ENCODE results near the gene GTF2F1. TPM values are rescaled to one million over a fixed set of nuclear protein-coding genes. Genes with fewer than 3 reads are reported as not detected.
A peak's percentile ranks its signal among the peaks of the same experiment; 100 is the strongest.

The GTF2F1 gene
- total RNA-seq, 2 donors from 2014 or later, result 58.2 to 73.6 TPM

DNA sequence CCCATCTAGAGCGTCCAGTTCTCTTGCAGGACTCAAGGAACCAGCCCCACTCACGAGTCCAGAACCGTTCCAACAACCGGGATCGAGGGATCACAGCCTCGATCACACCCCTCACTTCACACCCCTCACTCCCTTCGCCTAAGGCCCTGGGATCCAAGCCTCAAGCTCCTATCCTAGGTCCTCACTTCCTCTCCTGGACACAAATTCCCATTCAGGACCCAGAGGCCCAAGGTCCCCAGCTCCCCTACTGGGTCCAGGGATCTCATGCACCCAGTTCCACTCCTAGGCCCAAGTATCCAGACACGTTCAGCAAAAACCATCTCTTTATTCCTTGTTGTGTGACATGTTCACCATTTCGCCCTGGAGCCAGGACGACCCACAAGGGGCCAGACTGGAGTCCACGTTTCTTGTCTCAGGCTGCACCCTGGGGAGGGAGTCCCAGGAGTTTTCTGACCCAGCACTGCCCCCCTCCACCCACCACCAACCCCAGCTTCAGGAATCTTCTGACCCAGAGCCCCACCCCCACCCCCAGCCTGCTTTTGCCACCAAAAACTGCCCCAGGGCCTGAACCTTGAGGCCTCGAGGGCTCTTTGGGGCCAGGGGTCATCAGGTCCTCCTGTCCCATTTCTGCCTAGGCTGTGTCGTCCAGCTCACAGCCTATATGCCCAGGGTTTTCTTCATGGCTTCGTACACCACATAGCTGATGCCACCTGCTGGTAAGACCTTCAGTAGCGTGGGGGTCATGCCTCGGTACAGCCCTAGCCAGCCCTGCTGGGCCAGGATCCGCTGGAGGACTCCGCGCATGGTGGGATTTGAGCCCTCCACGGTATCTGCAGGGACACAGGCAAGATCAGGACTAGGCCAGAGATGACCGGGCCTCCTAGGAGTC is 33.0 kb upstream of the GTF2F1 start:
- H3K4me3 ChIP-seq, result peak overlapping the region; percentile 23
- DNase-seq, result no peak
- intact Hi-C loops (cut with DNase I), result no loop called here
- no peaks in the 10 kb centered on the region for H3K9me3 ChIP-seq
- peaks cover 7% of the 10 kb centered on the region for H3K4me1 ChIP-seq
- H3K27me3 ChIP-seq, result no peaks in the 10 kb centered on the region
- TF ChIP-seq, protein P1, sequence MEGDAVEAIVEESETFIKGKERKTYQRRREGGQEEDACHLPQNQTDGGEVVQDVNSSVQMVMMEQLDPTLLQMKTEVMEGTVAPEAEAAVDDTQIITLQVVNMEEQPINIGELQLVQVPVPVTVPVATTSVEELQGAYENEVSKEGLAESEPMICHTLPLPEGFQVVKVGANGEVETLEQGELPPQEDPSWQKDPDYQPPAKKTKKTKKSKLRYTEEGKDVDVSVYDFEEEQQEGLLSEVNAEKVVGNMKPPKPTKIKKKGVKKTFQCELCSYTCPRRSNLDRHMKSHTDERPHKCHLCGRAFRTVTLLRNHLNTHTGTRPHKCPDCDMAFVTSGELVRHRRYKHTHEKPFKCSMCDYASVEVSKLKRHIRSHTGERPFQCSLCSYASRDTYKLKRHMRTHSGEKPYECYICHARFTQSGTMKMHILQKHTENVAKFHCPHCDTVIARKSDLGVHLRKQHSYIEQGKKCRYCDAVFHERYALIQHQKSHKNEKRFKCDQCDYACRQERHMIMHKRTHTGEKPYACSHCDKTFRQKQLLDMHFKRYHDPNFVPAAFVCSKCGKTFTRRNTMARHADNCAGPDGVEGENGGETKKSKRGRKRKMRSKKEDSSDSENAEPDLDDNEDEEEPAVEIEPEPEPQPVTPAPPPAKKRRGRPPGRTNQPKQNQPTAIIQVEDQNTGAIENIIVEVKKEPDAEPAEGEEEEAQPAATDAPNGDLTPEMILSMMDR (IDR thresholded peaks at IDR 0.05), result no peak
- peak overlapping the region; percentile 78 for H3K27ac ChIP-seq
- H3K9ac ChIP-seq (ENCODE audit: low read depth in 2 of 2, low read length in 2 of 2), result no peak overlapping the region
- H3K36me3 ChIP-seq, result no peaks in the 10 kb centered on the region

DNA sequence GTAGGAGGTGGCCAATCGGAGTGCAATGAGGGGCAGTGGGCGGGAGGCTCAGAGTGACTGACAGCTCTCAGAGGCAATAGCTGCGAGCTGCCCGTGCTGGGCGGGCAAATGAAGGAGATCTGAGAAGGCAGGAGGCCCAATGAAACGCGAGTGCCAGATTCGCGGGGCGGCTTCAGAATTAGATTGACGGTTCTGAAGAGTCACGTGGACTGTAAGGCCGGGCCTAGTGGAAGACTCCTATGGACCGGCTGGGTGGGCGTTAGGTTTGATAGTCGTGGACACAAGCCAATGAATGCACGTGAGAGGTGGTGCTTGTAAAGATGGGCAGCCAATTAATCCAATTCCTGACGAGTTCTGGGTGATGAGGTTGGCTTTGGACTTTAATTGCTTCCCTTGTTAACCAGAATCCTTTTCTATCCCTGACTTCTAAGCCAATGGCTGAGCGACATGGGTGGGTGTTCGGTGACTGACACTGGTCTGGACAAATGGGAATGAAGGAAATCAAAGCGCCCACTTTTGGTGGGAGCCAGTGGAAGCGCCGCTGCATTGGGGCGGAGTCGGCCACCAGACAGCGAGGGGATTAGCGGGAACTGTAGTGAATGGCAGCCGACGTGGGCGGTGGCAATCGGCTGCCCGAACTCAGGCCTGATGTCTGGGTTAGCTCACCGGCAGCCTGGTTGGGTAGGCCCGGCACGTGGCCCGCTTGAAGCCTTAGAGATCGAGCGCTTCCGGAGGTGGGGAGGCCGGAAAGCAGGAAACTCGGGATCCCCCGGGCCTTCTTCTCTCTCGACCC is 32.2 kb upstream of the GTF2F1 start:
- intact Hi-C loops (cut with DNase I), result no loop called here
- H3K9ac ChIP-seq (ENCODE audit: low read depth in 2 of 2, low read length in 2 of 2), result peak overlapping the region in 1 of 2 donors; percentile 12

DNA sequence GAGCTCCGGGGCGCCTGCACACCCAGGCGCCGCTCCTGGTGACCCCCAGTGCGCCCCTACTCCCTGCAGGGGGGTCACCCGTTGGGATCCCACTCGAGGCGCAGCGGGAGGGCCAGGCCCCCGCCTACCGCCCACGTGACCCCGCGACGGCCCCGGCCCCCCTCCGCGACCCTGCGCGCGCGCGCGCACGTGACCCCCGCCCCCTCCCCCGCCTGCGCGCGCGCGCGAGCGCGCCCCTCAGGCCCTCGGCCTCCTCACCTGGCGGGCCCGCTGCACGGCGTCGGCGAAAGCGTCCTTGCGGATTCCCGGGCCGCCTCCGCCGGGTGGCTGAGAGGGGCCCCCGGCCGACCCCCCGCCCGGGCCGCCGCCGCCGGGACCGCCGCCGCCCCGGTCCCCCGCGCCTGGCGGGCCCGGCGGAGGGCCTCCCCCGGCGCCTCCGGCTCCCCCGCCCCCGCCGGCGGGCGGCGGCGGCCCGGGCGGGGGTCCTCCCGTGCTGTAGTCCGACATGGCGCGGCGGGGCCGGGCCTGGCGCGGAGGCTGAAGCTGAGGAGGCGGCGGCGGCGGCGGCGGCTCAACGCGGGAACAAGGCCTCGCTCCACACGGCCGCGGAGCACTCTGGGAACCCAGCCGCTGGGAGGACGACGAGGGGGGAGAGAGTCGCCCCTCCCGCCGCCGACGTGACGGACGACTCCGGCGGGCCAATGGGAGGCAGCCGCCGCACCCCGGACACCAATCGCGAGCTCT is 31.4 kb upstream of the GTF2F1 start, which contains the start of gene KHSRP:
KHSRP (minus strand) TSS at position 617 of the 744 bp plus-strand sequence; CDS start at position 507, 110 bp downstream.
- intact Hi-C loops (cut with DNase I), result no loop called here
- Histone ChIP-seq H3K4me3 (peak within 1 kb of the TSS; percentile 85), H3K9ac (ENCODE audit: low read depth in 2 of 2, low read length in 2 of 2) (peak within 1 kb of the TSS; percentile 84 to 85), H3K27ac (peak within 1 kb of the TSS; percentile 78), H3K36me3 (peaks cover 8% of the 10 kb centered on the region), H3K27me3 (no peaks in the 10 kb centered on the region), H3K4me1 (peaks cover 7% of the 10 kb centered on the region), H3K9me3 (no peaks in the 10 kb centered on the region)
- DNase-seq, result no peak
- TF ChIP-seq, protein P1 (IDR thresholded peaks at IDR 0.05), result no peak

More for the DNA sequence above, 32.2 kb upstream of the GTF2F1 start:
- Histone ChIP-seq H3K9me3 (no peaks in the 10 kb centered on the region), H3K27ac (peak overlapping the region; percentile 78), H3K36me3 (peaks cover 2% of the 10 kb centered on the region), H3K4me3 (peak overlapping the region; percentile 23), H3K27me3 (no peaks in the 10 kb centered on the region), H3K4me1 (peaks cover 7% of the 10 kb centered on the region)
- TF ChIP-seq, protein P1 (IDR thresholded peaks at IDR 0.05), result no peak
- peak; percentile 99 for DNase-seq

DNA sequence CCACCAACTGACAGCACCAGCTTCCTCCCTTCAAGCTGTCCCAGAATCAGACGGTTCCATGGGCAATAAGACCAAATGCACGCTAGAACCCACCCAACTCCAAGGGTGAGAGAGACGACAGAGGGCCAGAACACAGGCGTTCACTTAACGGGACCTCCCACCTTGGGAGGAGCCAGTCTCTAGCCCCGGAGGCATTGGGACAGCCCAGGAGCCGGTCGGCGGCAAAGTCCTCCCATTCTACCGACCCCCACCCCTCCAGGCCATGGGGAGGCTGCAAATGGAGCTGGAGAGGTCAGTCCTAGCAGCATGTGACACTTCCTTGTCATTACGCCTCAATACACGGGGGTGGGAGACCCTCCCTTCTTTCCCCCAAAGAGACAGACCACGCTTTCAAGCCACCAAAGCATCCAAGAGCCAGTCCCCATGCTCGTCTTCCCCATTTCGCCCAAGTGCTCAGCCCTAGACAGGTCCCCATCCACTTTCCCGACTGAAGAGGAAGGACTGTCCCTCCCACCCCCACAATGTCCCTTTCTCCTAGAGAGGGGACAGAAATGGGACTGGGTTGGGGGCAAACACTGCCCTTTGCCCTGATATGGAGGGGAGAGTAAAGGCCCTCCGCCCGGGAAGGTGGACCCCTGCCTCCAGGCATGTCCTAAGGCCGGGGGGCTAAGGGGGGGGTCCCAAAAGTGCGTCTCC is 30.7 kb upstream of the GTF2F1 start:
- H3K36me3 ChIP-seq, result peaks cover 8% of the 10 kb centered on the region
- peak overlapping the region; percentile 85 for H3K4me3 ChIP-seq
- no peaks in the 10 kb centered on the region for H3K27me3 ChIP-seq
- intact Hi-C loops (cut with DNase I), result no loop called here
- peak; percentile 55 for DNase-seq
- peak overlapping the region; percentile 84 to 85 for H3K9ac ChIP-seq (ENCODE audit: low read depth in 2 of 2, low read length in 2 of 2)
- H3K27ac ChIP-seq, result peak overlapping the region; percentile 22
- peaks cover 7% of the 10 kb centered on the region for H3K4me1 ChIP-seq
- no peaks in the 10 kb centered on the region for H3K9me3 ChIP-seq
- TF ChIP-seq, protein P1 (IDR thresholded peaks at IDR 0.05), result no peak

Data from colonic mucosa (tissue), 4 donors.